Activated CD4-positive, alpha-beta T cell treated with anti-CD3 and anti-CD28 coated beads, Interleukin-2, amount 50 U/mL, for 4 hours (primary cell): ENCODE data around the gene KIF4B.

Source experiments
- DNase-seq, 2 experiments: peaks; one replicate each; pipeline ENCODE4 v3.0.0-alpha.2; 2020

The KIF4B gene

GRCh38 chr5:155056644-155057269 lies 43.2 kb downstream of the KIF4B start:
- DNase-seq: no peak

GRCh38 chr5:155057626-155058025 lies 44.1 kb downstream of the KIF4B start:
- no peak for DNase-seq

GRCh38 chr5:155064580-155064979 lies 51.0 kb downstream of the KIF4B start:
- no peak for DNase-seq

- no peak for DNase-seq
These were observed 53.5 kb downstream of the KIF4B start for GRCh38 chr5:155066886-155067595.
